Measurements from ENCODE around the gene DRD3. TPM values are rescaled to one million over a fixed set of nuclear protein-coding genes. Genes with fewer than 3 reads are reported as not detected.

The DRD3 gene
- total and polyA plus RNA-seq, 2 donors (not counting 3 experiments of a cell fraction or from before 2014, with no cell fraction given): not detected

- H3K9ac ChIP-seq (replicated peaks; ENCODE audit: extremely low read depth, insufficient read depth, low read length): no peak overlapping the region
- CTCF ChIA-PET: interaction anchor here (1.0 kb wide), 1 partner anchor 19 kb away, joined by 3 read pairs; no protein-coding TSS in a partner anchor
- no peaks in the 10 kb centered on the region for H4K20me1 ChIP-seq (replicated peaks; ENCODE audit: control insufficient read depth, extremely low read depth, insufficient read depth, low read length)
- DNase-seq (ENCODE audit: low read depth, low spot score) (no peak), FAIRE-seq (no peak)
- H3K36me3 ChIP-seq (ENCODE audit: control insufficient read depth in 2 of 2, extremely low read depth in 1 of 2, insufficient read depth in 2 of 2, low read length in 2 of 2): peaks cover 6 to 8% of the 10 kb centered on the region in 2 experiments
- H2AFZ ChIP-seq (ENCODE audit: low read depth, low read length): no peak overlapping the region
- H3K27ac ChIP-seq (ENCODE audit: insufficient read depth, low read depth, low read length): no peak overlapping the region
- H3K9me1 ChIP-seq (replicated peaks; ENCODE audit: control insufficient read depth, extremely low read depth, insufficient read depth, low read length): no peaks in the 10 kb centered on the region
- POLR2A ChIA-PET: no interaction called here
- dilution Hi-C loops (cut with MboI; ENCODE audit: extremely low pct_ligation_motif_present, low sequenced_read_pairs): no loop called here
- TF ChIP-seq FOS (IDR thresholded peaks at IDR 0.05; ENCODE audit: borderline replicate concordance, insufficient read depth, low read length) (no peak), POLR2A (IDR thresholded peaks at IDR 0.05; ENCODE audit: low read depth, low read length) (no peak), POLR2AphosphoS5 (IDR thresholded peaks at IDR 0.05; ENCODE audit: insufficient read depth, low read depth, low read length) (no peak), JUN (IDR thresholded peaks at IDR 0.05; ENCODE audit: borderline replicate concordance, insufficient read depth, insufficient read length, low read depth) (no peak), CTCF (IDR thresholded peaks at IDR 0.05; ENCODE audit: extremely low read depth in 1 of 2, insufficient read depth in 1 of 2, low read depth in 1 of 2, low read length in 2 of 2) (no peak)
- no TSS peak for BruUV-seq (replicated peaks)
- H3K27me3 ChIP-seq (ENCODE audit: control insufficient read depth in 2 of 2, insufficient read depth in 2 of 2, low read length in 2 of 2): no peaks in the 10 kb centered on the region
- H3K4me3 ChIP-seq (replicated peaks in 1 of 3; ENCODE audit: insufficient read depth in 1 of 3, low read depth in 1 of 3, low read length in 3 of 3): no peak overlapping the region
- no peaks in the 10 kb centered on the region for H3K9me3 ChIP-seq (replicated peaks; ENCODE audit: control insufficient read depth, insufficient read depth, low read length)
- H3K4me2 ChIP-seq (ENCODE audit: insufficient read depth, low read length): no peak overlapping the region
- H3K79me2 ChIP-seq (ENCODE audit: control insufficient read depth, insufficient read depth, low read length): no peaks in the 10 kb centered on the region
- intact Hi-C loops (cut with micrococcal nuclease): no loop called here
- no peaks in the 10 kb centered on the region for H3K4me1 ChIP-seq (ENCODE audit: control insufficient read depth, extremely low read depth, insufficient read depth, low read length)
Observed at GRCh38 chr3:114086356-114086755, 92.5 kb downstream of the DRD3 start.

GRCh38 chr3:114083112-114083511 is 95.7 kb downstream of the DRD3 start:
- intact Hi-C loops (cut with micrococcal nuclease): loop anchor here (5.0 kb wide), 1 partner anchor 39 kb away; no protein-coding TSS in a partner anchor
- no peak for TF ChIP-seq POLR2A (IDR thresholded peaks at IDR 0.05; ENCODE audit: low read depth, low read length)
- TF ChIP-seq FOS (IDR thresholded peaks at IDR 0.05; ENCODE audit: borderline replicate concordance, insufficient read depth, low read length): no peak
- TF ChIP-seq EZH2 (IDR thresholded peaks at IDR 0.05; ENCODE audit: borderline replicate concordance, low read depth, low read length, severe bottlenecking): no peak
- no peak for TF ChIP-seq MYC (IDR thresholded peaks at IDR 0.05; ENCODE audit: low read depth, low read length)
- no peak for TF ChIP-seq MAX (IDR thresholded peaks at IDR 0.05; ENCODE audit: insufficient read depth, insufficient read length)
- no peak for TF ChIP-seq GATA2 (IDR thresholded peaks at IDR 0.05; ENCODE audit: insufficient read depth, insufficient read length, low read depth, low read length)
- TF ChIP-seq POLR2AphosphoS5 (IDR thresholded peaks at IDR 0.05; ENCODE audit: insufficient read depth, low read depth, low read length): no peak
- no peak for TF ChIP-seq CTCF (IDR thresholded peaks at IDR 0.05; ENCODE audit: extremely low read depth in 1 of 2, insufficient read depth in 1 of 2, low read depth in 1 of 2, low read length in 2 of 2)
- no peak for TF ChIP-seq JUN (IDR thresholded peaks at IDR 0.05; ENCODE audit: borderline replicate concordance, insufficient read depth, insufficient read length, low read depth)
- no peak overlapping the region for H2AFZ ChIP-seq (ENCODE audit: low read depth, low read length)
- H3K36me3 ChIP-seq (ENCODE audit: control insufficient read depth in 2 of 2, extremely low read depth in 1 of 2, insufficient read depth in 2 of 2, low read length in 2 of 2): peaks cover 8 to 9% of the 10 kb centered on the region in 2 experiments
- H3K4me3 ChIP-seq (replicated peaks in 1 of 3; ENCODE audit: insufficient read depth in 1 of 3, low read depth in 1 of 3, low read length in 3 of 3): no peak overlapping the region
- no peaks in the 10 kb centered on the region for H3K9me1 ChIP-seq (replicated peaks; ENCODE audit: control insufficient read depth, extremely low read depth, insufficient read depth, low read length)
- no peak overlapping the region for H3K27ac ChIP-seq (ENCODE audit: insufficient read depth, low read depth, low read length)
- H3K79me2 ChIP-seq (ENCODE audit: control insufficient read depth, insufficient read depth, low read length): no peaks in the 10 kb centered on the region
- no peaks in the 10 kb centered on the region for H4K20me1 ChIP-seq (replicated peaks; ENCODE audit: control insufficient read depth, extremely low read depth, insufficient read depth, low read length)
- H3K9me3 ChIP-seq (replicated peaks; ENCODE audit: control insufficient read depth, insufficient read depth, low read length): no peaks in the 10 kb centered on the region
- H3K4me1 ChIP-seq (ENCODE audit: control insufficient read depth, extremely low read depth, insufficient read depth, low read length): peaks cover 22% of the 10 kb centered on the region
- ChIA-PET CTCF (no interaction called here), POLR2A (no interaction called here)
- no peak for DNase-seq (ENCODE audit: low read depth, low spot score)
- BruUV-seq (replicated peaks): no TSS peak
- H3K27me3 ChIP-seq (ENCODE audit: control insufficient read depth in 2 of 2, insufficient read depth in 2 of 2, low read length in 2 of 2): no peaks in the 10 kb centered on the region
- H3K4me2 ChIP-seq (ENCODE audit: insufficient read depth, low read length): no peak overlapping the region
- dilution Hi-C loops (cut with MboI; ENCODE audit: extremely low pct_ligation_motif_present, low sequenced_read_pairs): no loop called here
- no peak overlapping the region for H3K9ac ChIP-seq (replicated peaks; ENCODE audit: extremely low read depth, insufficient read depth, low read length)
- FAIRE-seq: no peak
